A673 (cell line): ENCODE data around the gene TMEM138. TPM values are rescaled to one million over a fixed set of nuclear protein-coding genes. Genes with fewer than 3 reads are reported as not detected.

Experiments
- BruUV-seq: library from RNA; stranded (reverse); fragments of 400-500 nt; replicated peaks from 2 replicates; lab custom pipeline; 2021; lab: Mats Ljungman, UMichigan
- CTCF ChIA-PET: fragments of 300-600 bp; sonication (Branson Sonifier 250); formaldehyde crosslinking; loops from one replicate; lab custom pipeline; 2022; ENCODE audit warnings: antibody characterized with exemption; lab: Charles Lee
- POLR2A ChIA-PET: fragments of 300-600 bp; sonication (Branson Sonifier 250); formaldehyde crosslinking; loops from one replicate; lab custom pipeline; 2022; ENCODE audit warnings: antibody characterized with exemption; ENCODE audit not compliant: low non-redundant PET; lab: Charles Lee
- DNase-seq: peaks from one replicate; pipeline ENCODE4 v3.0.0-alpha.2; 2015; ENCODE audit warnings: low spot score
- H3K27ac ChIP-seq: fragments of 200-600 bp; sonication (generic); 2 replicates; pipeline ENCODE4 v1.5.1; 2016; ENCODE audit warnings: mixed run types, low read depth, mild to moderate bottlenecking, mixed read lengths, antibody characterized with exemption, low read length; ENCODE audit not compliant: poor library complexity, severe bottlenecking
- H3K27me3 ChIP-seq: fragments of 200-600 bp; sonication (generic); replicated peaks from 2 replicates; pipeline ENCODE4 v1.6.1; 2017; ENCODE audit warnings: mixed run types, low read depth, mild to moderate bottlenecking, mixed read lengths, antibody characterized with exemption, low read length; ENCODE audit not compliant: insufficient read depth, poor library complexity
- H3K36me3 ChIP-seq: fragments of 200-600 bp; sonication (generic); 2 replicates; pipeline ENCODE4 v1.6.1; 2016; ENCODE audit warnings: mixed run types, mild to moderate bottlenecking, mixed read lengths, antibody characterized with exemption, low read length; ENCODE audit not compliant: insufficient read depth, poor library complexity, severe bottlenecking
- H3K4me1 ChIP-seq: fragments of 200-600 bp; sonication (generic); 2 replicates; pipeline ENCODE4 v1.6.1; 2017; ENCODE audit warnings: mixed run types, mild to moderate bottlenecking, mixed read lengths, antibody characterized with exemption, low read length; ENCODE audit not compliant: insufficient read depth, poor library complexity, severe bottlenecking
- H3K4me3 ChIP-seq: fragments of 200-600 bp; sonication (generic); 2 replicates; pipeline ENCODE4 v1.5.1; 2016; ENCODE audit warnings: low read depth, mixed run types, mild to moderate bottlenecking, mixed read lengths, low read length; ENCODE audit not compliant: poor library complexity, severe bottlenecking
- H3K9me3 ChIP-seq: fragments of 200-600 bp; sonication (generic); 2 replicates; pipeline ENCODE4 v1.6.1; 2016; ENCODE audit warnings: mixed run types, low read depth, mild to moderate bottlenecking, mixed read lengths, antibody characterized with exemption, low read length; ENCODE audit not compliant: poor library complexity, severe bottlenecking
- EZH2 ChIP-seq: fragments of 200-600 bp; sonication (generic); IDR thresholded peaks from 2 replicates; pipeline ENCODE4 v1.6.1; 2017; ENCODE audit warnings: borderline replicate concordance, low read depth, mild to moderate bottlenecking, mixed read lengths, antibody characterized with exemption, low read length; ENCODE audit not compliant: poor library complexity, severe bottlenecking
- intact Hi-C: fragments of 100-400 bp; cut with micrococcal nuclease; formaldehyde crosslinking; loops from one replicate; pipeline ENCODE4 v1.10.0; 2022; ENCODE audit not compliant: unreplicated experiment
- total RNA-seq: library from RNA; stranded (reverse); gene quantifications from 2 replicates; pipeline ENCODE4 v1.2.3, GENCODE V29; 2021
- TF ChIP-seq, protein P1 (sequence below): fragments of 300-800, 200-600 bp; sonication (generic); conservative IDR thresholded peaks from 2 replicates; pipeline ENCODE4 v1.5.1; 2017; ENCODE audit warnings: low read depth, mild to moderate bottlenecking, antibody characterized with exemption, low read length, moderate library complexity, mixed read lengths

The TMEM138 gene
- total RNA-seq, 1 experiment from 2014 or later: 82.8 TPM

DNA sequence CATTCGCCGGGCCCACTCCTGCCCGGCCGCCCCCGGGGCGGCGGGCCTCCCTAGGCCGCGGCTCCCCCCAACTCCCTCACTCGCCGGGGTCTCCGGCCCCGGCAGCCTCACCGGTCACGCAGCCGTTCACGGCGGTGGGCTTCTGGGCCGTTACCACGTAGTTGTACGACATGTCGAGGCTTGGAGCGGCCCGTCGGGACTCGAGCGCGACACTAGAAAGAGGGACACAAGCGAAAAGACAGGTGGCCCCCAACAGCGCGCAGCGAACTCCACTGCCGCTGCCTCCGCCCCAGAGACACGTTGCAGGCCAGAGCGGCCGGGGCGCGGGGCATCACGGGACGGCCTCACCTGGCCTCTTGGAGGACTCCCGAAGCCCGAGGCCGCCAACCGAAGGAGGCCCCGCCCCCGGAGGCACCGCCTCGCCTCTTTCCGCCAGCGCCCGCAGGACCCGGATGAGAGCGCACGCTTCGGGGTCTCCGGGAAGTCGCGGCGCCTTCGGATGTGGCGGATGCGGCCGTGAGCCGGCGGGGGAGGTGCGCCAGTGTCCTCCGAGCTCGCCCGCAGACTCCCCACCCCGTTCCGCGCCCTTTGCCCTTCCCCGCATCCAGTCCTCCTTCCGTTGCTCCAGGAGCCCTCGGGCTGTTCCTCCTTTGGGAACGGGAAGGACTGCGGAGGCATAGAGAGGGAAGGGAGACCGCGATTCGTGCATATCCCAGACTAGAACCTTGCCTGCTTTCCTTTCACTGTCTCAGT lies 29.2 kb upstream of the TMEM138 start, which contains the start of the genes DDB1 and TKFC:
Gene DDB1 (minus strand): TSS at position 309 of the 753 bp plus-strand sequence. CDS start 137 bp downstream, at position 172.
Gene TKFC (plus strand): TSS at position 432 of the 753 bp plus-strand sequence. CDS start 1,501 bp downstream, outside the sequence.
- TF ChIP-seq, protein P1, sequence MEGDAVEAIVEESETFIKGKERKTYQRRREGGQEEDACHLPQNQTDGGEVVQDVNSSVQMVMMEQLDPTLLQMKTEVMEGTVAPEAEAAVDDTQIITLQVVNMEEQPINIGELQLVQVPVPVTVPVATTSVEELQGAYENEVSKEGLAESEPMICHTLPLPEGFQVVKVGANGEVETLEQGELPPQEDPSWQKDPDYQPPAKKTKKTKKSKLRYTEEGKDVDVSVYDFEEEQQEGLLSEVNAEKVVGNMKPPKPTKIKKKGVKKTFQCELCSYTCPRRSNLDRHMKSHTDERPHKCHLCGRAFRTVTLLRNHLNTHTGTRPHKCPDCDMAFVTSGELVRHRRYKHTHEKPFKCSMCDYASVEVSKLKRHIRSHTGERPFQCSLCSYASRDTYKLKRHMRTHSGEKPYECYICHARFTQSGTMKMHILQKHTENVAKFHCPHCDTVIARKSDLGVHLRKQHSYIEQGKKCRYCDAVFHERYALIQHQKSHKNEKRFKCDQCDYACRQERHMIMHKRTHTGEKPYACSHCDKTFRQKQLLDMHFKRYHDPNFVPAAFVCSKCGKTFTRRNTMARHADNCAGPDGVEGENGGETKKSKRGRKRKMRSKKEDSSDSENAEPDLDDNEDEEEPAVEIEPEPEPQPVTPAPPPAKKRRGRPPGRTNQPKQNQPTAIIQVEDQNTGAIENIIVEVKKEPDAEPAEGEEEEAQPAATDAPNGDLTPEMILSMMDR: no peak
- TF ChIP-seq EZH2: no peak
- ChIA-PET POLR2A (interaction anchor here (0.8 kb wide), 1 partner anchor 29 kb away, joined by 3 read pairs; the partner anchor contains the start of genes CYB561A3 and TMEM138), CTCF (no interaction called here)
- no TSS peak for BruUV-seq
- DNase-seq: peak; percentile 98
- intact Hi-C loops: loop anchor here (2.0 kb wide), 1 partner anchor 176 kb away; the partner anchor contains the start of gene LRRC10B
- Histone ChIP-seq H3K9me3 (no peaks in the 10 kb centered on the region), H3K27ac (peak within 1 kb of the TSS; percentile 87), H3K4me1 (peaks cover 10% of the 10 kb centered on the region), H3K4me3 (peak within 1 kb of the TSS; percentile 94), H3K27me3 (no peaks in the 10 kb centered on the region), H3K36me3 (peaks cover 17% of the 10 kb centered on the region)

DNA sequence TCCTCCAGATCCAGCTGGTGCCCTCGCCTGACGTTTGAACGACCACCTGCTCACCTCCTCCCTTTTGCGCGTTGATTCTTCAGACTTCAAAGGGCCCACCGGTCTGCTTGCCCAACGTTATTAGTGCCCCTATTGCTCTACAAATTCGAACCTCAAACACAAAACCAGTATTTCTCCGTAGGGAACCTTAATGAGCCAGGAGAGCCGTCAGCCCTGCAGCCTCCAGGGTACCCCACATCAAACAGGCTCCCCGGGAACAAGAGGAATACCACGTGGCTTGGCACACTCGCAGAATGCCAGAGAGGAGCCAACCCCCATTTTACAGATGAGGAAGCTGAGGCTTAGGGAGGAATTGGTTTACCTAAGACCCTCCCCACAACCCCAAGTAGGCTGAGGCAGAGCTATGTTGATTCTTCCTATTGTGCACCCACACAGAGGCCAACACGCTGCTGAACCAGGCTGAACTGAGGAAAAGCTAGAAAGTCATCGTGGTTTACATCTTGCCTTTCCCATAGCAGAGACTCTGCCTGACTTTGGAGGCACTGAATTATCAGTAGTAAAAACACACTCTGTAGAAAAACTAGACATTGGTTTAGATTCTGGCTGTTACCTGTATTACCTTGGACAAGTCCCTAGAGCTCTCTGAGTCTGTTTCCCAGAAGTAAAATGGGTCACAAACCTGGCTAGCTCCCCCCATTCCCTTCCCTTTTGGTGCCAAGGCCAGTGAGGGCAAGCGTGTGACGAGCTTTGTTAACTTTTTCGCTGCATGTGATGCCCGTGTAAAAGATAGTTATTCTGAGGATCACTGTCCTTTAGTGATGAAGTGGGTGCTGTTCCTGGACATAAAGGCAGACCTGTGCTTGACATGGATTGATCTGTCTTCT lies 28.4 kb upstream of the TMEM138 start:
- intact Hi-C loops: loop anchor here (2.0 kb wide), 1 partner anchor 175 kb away; the partner anchor contains the start of gene LRRC10B
- TF ChIP-seq, protein P1: no peak
- TF ChIP-seq EZH2: no peak
- Histone ChIP-seq H3K4me3 (peak overlapping the region; percentile 94), H3K4me1 (peaks cover 10% of the 10 kb centered on the region), H3K27ac (peak overlapping the region; percentile 87), H3K9me3 (no peaks in the 10 kb centered on the region), H3K27me3 (no peaks in the 10 kb centered on the region), H3K36me3 (peaks cover 16% of the 10 kb centered on the region)
- BruUV-seq: TSS peak; percentile 85
- POLR2A ChIA-PET: interaction anchor here (0.8 kb wide), 1 partner anchor 28 kb away, joined by 3 read pairs; the partner anchor contains the start of genes CYB561A3 and TMEM138
- CTCF ChIA-PET: interaction anchor here (1.2 to 3.5 kb wide), 2 partner anchors 52 to 59 kb away, joined by 3 to 54 read pairs; partner anchors contain the start of gene TMEM216
- DNase-seq: peak; percentile 35
